LNCaP clone FGC (cell line): ENCODE data around the gene GMDS.
"Not testable (repeated sequence)": the region's sequence is repeated elsewhere in the genome, so short reads cannot be mapped to it uniquely, and the experiment has no call there.

Experiments
- DNase-seq: peaks from one replicate; pipeline ENCODE4 v3.0.0-alpha.2; 2011; ENCODE audit warnings: low read depth
- H3K4me3 ChIP-seq: 2 replicates; pipeline ENCODE4 v1.5.1; 2011; ENCODE audit warnings: mild to moderate bottlenecking, low read depth, low read length, control low read depth
- TF ChIP-seq, protein P1 (sequence below): IDR thresholded peaks from 2 replicates; pipeline ENCODE4 v1.5.1; 2012; ENCODE audit warnings: mild to moderate bottlenecking; ENCODE audit not compliant: control insufficient read depth, insufficient read depth; ENCODE audit errors: extremely low read depth

Gene GMDS

GRCh38 chr6:1850840-1851157 lies 394.6 kb downstream of the GMDS start:
- no peak overlapping the region for H3K4me3 ChIP-seq
- TF ChIP-seq, protein P1, sequence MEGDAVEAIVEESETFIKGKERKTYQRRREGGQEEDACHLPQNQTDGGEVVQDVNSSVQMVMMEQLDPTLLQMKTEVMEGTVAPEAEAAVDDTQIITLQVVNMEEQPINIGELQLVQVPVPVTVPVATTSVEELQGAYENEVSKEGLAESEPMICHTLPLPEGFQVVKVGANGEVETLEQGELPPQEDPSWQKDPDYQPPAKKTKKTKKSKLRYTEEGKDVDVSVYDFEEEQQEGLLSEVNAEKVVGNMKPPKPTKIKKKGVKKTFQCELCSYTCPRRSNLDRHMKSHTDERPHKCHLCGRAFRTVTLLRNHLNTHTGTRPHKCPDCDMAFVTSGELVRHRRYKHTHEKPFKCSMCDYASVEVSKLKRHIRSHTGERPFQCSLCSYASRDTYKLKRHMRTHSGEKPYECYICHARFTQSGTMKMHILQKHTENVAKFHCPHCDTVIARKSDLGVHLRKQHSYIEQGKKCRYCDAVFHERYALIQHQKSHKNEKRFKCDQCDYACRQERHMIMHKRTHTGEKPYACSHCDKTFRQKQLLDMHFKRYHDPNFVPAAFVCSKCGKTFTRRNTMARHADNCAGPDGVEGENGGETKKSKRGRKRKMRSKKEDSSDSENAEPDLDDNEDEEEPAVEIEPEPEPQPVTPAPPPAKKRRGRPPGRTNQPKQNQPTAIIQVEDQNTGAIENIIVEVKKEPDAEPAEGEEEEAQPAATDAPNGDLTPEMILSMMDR = no peak
- DNase-seq = no peak

DNA sequence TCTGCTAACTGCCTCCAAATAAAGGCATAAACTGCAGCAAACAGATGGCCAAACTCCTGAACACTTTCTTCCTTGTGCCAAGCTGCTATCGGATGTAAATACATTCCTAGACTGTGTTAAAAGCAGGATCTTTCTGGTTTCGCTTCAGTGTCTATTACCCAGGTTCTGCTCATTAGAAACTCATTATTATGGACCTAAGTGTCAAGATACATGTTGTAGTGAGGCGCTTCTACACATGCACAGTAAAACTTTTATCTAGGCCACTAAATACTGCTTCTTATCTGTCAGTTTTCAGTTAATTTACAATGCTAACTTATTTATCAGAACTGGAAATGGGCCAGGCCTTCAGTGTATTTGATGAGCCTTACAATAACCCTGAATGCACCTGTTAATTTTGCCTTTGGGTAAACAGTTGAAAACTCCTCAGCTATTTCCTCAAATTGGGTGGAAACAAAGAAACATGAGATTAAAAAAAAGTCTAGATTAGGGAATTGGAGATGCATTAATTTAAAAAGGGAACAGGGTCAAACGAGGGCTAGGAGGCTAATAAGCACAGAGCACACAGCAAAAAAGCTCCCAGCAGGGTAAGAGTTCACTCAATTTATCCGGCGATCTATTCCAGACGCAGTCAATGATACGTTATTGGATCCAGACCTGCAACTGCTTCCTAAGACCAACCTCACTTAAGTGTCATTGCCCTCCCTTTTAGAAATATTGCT lies 395.1 kb downstream of the GMDS start:
- TF ChIP-seq, protein P1 = no peak
- no peak for DNase-seq

GRCh38 chr6:1849691-1850090 lies 395.7 kb downstream of the GMDS start:
- no peak overlapping the region for H3K4me3 ChIP-seq
- no peak for DNase-seq

More for the DNA sequence above, 395.1 kb downstream of the GMDS start:
- H3K4me3 ChIP-seq = no peak overlapping the region

GRCh38 chr6:1848752-1849151 lies 396.7 kb downstream of the GMDS start:
- no peak overlapping the region for H3K4me3 ChIP-seq
- TF ChIP-seq, protein P1 = no peak
- no peak for DNase-seq

More at GRCh38 chr6:1849691-1850090, 395.7 kb downstream of the GMDS start:
- TF ChIP-seq, protein P1 = no peak

DNA sequence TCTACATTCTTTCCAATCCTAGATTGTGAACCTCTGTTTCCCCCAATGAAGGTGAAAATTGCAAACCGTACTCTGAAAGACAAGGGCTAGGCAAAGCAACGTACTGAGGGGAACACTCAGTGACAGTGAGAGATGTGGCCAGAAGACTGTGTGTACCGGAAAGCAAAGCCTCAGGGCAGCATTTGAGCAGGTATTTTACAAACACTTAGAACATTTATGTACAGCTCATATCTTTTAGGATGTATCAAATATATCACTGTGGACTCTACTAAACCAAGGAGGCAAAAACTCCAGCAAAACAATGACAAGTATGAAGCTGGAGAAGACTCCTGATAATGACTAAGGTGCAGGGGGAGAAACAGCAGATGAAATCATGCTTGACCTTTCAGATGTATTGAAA lies 398.8 kb downstream of the GMDS start:
- no peak overlapping the region for H3K4me3 ChIP-seq
- TF ChIP-seq, protein P1 = no peak
- DNase-seq = no peak

- DNase-seq, H3K4me3 ChIP-seq: not testable (repeated sequence)
These were observed 399.9 kb downstream of the GMDS start for GRCh38 chr6:1845543-1845942.

GRCh38 chr6:1842334-1842733 lies 403.1 kb downstream of the GMDS start:
- DNase-seq = no peak
- H3K4me3 ChIP-seq = no peak overlapping the region
- TF ChIP-seq, protein P1 = no peak
